GM15510 (cell line): ENCODE data around the gene ADARB1.

Experiments used
- POLR2A ChIP-seq: IDR thresholded peaks from 3 replicates; pipeline ENCODE4 v1.6.1; 2011; ENCODE audit warnings: borderline replicate concordance; ENCODE audit not compliant: insufficient read length; ENCODE audit errors: extremely low read depth

ADARB1 gene

DNA sequence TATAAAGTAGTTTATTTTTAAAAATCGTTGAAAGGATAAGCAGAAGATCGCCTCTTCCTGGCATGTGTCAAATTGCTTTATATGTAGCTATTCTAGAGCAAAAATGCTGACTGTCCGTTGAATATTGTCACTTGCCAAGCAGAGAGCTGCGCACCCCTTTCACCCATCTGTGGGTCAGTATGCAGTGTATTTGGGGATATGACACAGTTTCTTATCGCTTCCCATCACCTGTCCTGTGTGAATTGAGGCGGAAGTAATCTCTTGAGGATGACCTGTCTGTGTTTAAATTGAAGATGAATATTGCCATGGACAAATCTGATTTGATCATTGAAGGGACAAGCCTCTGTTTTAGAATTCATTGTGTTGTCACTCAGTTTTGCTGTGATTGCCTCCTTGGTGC, 161.1 kb downstream of the ADARB1 start:
- TF ChIP-seq POLR2A: no peak

DNA sequence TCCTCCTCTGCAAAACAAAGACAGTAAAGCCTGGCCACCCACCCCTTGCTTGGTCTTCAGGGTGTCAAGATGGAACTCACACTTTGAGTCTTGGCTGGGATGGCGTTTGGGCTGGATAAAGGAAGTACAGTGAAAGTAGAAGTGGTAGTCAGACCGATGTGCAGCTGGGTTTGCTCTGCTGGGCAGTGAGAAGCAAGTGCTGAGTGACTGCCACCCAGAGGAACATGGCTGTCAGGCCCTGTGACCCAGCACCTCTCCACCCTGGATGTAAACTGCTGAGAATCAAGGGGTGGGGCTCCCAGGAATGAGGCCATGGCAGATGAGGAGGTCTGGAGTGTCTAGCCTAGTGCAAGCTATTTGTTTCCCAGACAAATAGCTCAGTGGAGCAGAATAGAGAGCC, 162.1 kb downstream of the ADARB1 start:
- no peak for TF ChIP-seq POLR2A

DNA sequence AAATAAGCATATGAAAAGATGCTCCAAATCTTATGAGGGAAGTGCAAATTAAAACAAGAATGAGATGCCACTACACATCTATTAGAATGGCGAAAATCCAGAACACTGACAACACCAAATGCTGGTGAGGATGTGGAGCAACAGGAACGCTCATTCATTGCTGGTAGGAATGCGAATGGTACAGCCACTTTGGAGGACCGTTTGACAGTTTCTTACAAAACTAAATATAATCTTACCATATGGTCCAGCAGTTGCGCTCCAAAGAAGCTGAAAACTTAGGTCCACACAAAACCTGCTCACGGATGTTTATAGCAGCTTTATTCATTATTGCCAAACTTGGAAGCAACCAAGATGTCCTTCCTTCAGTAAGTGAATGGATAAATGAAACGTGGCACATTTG, 163.0 kb downstream of the ADARB1 start:
- no peak for TF ChIP-seq POLR2A

DNA sequence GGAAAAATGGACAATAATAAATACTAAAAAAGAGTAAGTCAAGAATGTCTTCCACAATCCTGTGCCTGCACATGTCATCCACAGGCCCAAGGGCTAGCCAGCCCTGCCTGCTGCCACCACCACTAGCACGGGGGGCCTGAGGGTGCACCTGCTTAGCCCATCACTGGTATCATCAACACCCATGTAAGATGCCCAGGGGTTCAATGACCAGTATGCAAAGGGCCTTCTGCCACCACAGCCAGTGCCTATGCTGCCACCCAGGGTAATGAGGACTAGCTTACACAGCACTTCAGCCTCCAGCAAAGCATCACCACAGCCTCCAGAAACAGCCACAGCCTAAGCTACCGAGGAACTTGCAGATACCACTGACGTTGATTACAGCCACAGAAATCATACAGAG, 167.0 kb downstream of the ADARB1 start:
- TF ChIP-seq POLR2A: no peak

DNA sequence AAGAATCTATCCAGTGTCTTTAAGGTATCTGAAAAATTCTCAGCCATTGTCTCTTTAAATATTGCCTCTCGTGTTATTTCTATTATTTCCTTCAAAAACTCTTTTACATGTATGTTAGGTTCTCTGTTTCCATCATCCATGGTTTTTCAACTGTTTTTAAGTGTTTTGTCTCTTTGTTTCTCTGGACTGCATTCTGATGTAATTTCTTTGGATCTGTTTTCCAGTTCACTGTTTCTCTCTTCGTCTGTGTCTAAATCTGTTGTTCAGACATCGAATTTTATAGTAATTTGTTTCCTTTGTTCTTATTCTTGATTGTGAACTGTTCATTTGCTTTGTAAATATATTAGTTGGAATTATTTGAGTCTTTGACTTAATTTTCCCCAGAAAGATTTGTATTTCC, 169.2 kb downstream of the ADARB1 start:
- no peak for TF ChIP-seq POLR2A

DNA sequence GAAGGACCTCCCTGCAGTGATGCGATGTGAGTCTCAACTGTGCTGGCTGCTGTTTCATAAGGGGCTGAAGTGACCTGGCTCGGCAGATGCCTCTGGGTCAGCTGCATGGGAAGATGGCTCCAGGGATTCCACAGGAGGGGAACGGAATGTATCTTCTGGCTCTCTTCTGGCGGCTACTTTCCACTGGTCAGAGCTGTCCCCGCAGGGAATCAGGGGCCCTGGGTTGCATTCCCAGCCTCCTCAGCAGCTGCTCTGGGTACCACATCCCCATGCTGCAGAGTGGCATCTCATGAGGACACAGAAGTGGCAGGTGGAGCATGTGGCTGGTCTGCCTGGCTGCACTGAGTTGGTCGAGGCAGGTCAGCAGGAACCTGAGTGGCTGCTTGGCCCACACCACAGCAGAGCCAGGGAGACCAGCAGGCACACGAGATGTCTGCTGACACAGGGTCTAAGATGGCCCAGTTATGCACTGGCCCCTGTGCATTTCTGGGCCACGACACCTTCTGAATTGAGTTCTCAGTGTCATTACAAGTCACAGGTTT, 170.5 kb downstream of the ADARB1 start:
- TF ChIP-seq POLR2A: no peak

DNA sequence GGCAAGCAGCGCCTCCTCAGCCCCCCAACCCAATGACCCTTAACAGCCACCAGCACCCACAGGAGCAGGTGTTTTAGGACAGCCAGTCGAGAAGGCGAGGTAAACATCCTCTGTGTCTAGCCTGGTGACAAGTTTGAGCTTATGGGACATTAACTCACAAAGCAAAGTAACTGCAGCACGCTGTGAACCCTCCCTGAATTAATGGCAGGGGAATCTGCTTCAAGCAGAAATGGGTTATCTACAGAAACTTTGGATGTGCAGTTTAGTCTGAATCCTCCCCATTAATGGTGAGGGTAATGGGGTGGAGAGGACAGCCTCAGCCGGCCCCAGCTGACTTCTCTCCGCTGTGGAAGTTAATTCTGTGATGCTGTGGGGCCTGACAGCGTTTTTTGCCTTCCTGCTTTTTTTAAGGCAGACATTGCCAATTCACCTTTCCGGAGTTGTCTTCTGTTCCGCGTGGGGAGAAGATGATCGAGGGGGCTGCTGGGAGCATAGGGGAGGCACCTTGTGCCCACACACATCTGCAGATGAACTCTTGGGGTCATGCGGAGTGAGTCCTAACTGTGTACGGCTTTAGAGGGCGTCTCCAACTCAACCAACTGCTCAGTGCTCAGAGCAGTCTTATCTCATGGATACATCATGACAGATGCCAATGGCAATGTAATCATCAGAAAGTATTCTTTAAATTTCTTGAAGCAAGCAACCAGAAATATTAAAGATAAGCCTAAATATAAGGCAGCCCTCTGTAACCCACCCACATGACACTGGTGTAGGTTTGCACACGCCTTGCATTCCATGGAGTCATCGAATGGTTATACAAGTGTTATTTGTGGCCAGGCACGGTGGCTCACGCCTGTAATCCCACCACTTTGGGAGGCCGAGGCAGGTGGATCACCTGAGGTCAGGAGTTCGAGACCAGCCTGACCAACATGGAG, 172.3 kb downstream of the ADARB1 start:
- no peak for TF ChIP-seq POLR2A

DNA sequence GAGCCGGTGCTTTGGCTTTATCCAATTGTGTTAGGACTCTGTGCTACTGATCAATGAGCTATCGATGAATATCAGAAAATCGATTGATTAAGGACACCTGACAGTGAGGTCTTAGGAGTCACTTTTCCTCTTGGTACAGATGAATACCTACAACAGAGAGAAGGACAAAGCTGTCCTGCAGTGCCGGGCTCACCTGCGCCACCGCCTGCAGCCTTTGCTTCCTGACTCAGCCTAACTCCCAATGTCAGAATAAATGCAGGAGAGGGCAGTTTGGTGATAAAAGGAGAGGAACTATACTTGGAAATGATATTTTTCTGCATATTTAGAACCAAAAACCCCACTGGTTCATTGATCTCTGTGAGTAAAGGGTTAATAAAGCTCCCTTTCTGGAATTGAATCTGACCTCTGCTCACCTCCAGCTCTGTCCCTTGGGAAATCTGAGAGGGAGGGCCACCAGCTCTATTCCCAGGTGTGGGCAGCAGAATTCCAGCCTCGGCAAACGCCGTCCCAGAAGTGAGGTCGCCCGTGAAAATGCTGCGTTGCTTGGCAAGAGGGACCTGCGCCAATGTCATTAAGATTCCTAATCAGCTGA, 174.0 kb downstream of the ADARB1 start:
- no peak for TF ChIP-seq POLR2A

DNA sequence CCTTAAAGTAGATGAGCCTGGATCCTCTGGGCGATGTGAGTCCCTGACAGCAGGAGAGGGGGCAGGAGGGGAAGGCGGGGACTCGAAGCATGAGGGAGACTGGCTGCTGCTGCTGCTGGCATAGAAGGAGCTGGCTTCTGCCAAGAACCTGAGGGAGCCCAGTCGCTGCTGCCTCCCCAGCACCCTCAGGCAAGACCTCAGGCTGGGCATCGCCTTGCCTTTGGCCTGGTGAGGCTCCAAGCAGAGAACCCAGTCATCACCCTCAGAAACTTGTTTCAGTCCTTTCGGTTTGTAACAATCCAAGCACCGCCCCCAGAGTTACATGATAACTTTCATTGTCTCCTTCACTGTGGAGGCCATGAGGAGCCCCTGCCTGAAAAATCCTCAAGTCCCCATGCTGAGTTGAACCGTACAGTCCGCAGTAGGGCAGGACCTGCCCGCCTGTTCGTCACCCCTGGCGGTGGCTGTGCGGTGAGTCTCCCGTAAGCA, 174.6 kb downstream of the ADARB1 start:
- TF ChIP-seq POLR2A: no peak

DNA sequence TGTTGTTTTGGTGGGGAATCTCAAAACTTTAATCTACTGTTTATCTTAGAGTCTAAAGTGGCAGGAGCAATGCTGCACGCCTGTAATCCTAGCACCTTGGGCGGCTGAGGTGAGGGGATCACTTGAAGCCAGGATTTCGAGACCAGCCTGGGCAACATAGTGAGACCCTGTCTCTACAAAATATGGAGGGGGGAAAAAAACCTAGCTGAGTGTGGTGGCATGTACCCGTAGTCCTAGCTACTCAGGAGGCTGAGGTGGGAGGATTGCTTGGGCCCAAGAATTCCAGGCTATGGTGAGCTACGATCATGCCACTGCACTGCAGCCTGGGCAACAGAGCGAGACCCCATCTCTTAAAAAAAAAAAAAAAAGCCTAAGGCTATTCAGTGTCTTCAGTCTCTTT, 175.2 kb downstream of the ADARB1 start:
- no peak for TF ChIP-seq POLR2A

DNA sequence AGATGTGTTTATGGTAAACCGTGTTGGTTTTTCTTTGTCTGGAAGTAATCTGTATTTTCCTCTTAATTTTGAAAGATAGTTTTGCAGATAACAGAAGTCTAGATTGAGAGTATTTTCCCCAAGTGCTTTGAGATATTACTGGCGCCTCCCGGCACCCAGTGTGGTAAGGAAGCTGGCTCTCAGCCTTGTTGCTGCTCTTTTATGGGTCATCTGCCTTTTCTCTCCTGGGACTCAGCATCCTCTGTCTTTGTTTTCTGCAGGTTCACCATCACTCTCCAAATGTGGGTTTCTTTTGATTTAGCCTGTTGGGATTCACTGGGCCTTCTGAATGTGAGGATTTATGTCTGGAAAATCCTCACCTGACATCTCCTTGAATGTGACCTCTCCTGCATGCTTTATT, 175.9 kb downstream of the ADARB1 start:
- TF ChIP-seq POLR2A: no peak

DNA sequence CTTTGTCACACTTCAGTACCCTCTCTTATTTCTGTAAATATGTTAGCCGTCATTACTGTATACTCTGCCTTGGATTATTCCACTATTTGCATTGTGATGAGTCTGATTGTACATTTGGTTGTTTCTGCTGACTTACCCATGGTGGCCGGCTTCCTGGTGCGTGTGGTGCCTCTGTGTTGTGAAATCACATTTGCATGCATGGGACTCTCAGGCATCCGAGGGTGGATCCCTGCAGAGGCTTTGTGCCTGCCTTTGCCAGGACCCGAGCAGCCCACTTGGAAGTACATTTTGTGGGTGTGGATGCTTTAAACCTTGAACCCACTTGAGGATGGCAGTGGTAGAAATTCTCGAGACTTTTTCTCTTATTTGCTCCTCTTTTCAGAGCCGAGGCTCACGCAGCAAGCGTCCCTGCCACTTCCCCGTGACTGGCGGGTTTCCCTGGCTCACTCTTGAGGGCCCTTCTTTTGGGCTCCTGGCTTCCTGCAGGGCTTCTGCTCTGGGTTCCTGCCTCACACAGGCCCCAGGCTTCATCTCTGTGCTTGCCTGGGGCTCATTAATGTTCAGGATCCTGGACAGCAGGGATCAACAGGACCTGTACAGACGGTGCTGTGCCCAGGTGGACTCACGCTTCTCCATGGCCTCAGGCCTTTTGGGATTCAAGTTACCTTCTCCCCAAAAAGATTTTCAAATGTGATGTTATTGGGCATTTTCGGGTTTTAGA, 176.7 kb downstream of the ADARB1 start:
- no peak for TF ChIP-seq POLR2A

DNA sequence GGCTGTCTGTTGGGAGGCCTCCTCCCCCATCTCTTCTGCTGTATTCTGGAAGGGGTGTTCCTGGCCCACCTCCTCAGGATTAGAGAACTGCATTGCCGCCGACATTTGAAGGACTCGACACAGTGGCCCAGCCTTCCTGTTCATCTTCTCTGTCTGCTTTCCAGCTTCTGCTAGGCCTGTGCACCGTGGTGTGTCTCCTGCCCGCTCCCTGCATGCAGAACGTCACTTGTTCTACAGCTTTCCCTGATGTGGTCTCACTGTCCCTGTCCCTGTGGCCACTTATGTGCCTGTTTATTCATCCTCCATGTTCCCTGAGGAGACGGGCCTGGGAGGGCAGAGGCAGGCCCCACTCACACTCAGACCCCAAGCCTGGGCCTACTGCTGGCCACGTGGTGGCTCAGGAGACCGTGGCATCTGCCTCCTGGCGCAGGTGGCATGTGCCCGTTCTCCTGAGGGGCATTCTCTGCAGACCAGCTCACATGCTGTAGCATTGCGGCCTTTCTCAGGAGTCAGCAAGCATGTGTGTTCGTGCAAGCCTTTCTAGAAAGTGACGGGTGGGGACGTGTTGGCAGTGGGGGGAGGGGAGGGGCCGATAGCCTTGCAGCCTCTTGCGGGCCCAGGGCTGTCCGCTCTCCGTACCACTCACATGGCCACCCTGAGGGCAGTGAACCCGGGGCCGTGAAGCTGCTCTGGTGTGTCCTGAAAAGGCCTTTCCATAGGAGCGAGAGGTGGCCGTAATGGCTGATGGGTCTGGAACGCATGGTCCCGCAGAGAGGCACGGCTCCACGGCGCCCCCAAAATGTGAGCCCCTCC, 177.5 kb downstream of the ADARB1 start:
- no peak for TF ChIP-seq POLR2A

DNA sequence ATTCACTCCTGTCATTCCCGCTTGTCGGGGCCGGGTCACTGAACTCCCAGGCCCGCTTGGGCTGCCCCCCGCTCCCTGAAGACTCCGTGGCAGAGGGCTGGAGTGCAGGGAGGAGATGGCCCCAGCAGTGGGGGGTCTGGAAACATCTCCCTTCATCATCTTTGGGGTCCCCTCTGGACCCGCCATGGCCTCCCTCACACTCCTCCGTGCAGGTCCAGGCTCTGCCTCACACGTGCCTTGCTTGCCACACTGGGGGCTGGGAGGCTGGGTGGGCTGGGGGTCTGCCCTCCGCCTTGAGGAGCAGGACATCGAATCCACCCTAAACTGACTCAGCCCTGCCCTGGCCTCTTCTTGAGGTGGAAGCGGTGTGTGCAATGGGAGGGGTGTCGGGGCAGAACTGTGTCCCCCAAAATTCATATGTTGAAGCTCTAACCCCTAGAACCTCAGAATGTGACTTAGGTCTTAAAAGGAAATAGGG, 178.1 kb downstream of the ADARB1 start:
- no peak for TF ChIP-seq POLR2A
